HepG2 (cell line): ENCODE data around the gene NUFIP1. TPM values are rescaled to one million over a fixed set of nuclear protein-coding genes. Genes with fewer than 3 reads are reported as not detected.

Experiments used
- ATRX ChIP-seq: sonication (generic); formaldehyde crosslinking; IDR thresholded peaks from 2 replicates; pipeline ENCODE4 v1.4.0; 2020; ENCODE audit warnings: missing genetic modification reagents, borderline replicate concordance
- ETV5 ChIP-seq: IDR thresholded peaks from 2 replicates; pipeline ENCODE4 v1.6.1; 2018; ENCODE audit warnings: missing biosample characterization, missing genetic modification reagents, inconsistent platforms, borderline replicate concordance
- FOXP1 ChIP-seq, 2 experiments: fragments of 450-650 bp in 1 of 2; IDR thresholded peaks; 2 replicates each; pipeline ENCODE4 v1.6.1; 2017 to 2018; ENCODE audit warnings: antibody characterized with exemption in 1 of 2
- MBD4 ChIP-seq: IDR thresholded peaks from 2 replicates; pipeline ENCODE4 v1.6.1; 2012; ENCODE audit warnings: low read length, inconsistent platforms, borderline replicate concordance
- NFYB ChIP-seq: sonication (generic); formaldehyde crosslinking; IDR thresholded peaks from 2 replicates; pipeline ENCODE4 v1.4.0; 2020; ENCODE audit warnings: missing genetic modification reagents
- SOX6 ChIP-seq, 2 experiments: fragments of 450-650 bp in 1 of 2; sonication (generic) in 1 of 2; formaldehyde crosslinking in 1 of 2; IDR thresholded peaks; 2 replicates each; pipeline versions ENCODE4 v1.4.0 to v1.6.1; 2017 to 2020; ENCODE audit warnings: antibody characterized with exemption in 1 of 2, mild to moderate bottlenecking in 1 of 2, missing genetic modification reagents in 1 of 2
- SUZ12 ChIP-seq: fragments of 150-350 bp; IDR thresholded peaks from 2 replicates; pipeline ENCODE4 v1.6.1; 2014; ENCODE audit warnings: low read depth, low read length
- YEATS4 ChIP-seq: sonication (generic); formaldehyde crosslinking; IDR thresholded peaks from 2 replicates; pipeline ENCODE4 v1.4.0; 2020; ENCODE audit warnings: missing genetic modification reagents, borderline replicate concordance
- ZIK1 ChIP-seq: sonication (generic); formaldehyde crosslinking; IDR thresholded peaks from 2 replicates; pipeline ENCODE4 v1.5.0; 2020; ENCODE audit warnings: mild to moderate bottlenecking, low read depth, missing genetic modification reagents, borderline replicate concordance
- ZNF354B ChIP-seq: sonication (generic); formaldehyde crosslinking; IDR thresholded peaks from 2 replicates; pipeline ENCODE4 v1.8.0; 2022; ENCODE audit warnings: mild to moderate bottlenecking, missing genetic modification reagents
- ZNF781 ChIP-seq: sonication (generic); formaldehyde crosslinking; IDR thresholded peaks from 2 replicates; pipeline ENCODE4 v1.5.1; 2020; ENCODE audit warnings: borderline replicate concordance, mild to moderate bottlenecking, missing genetic modification reagents; ENCODE audit errors: not compliant biosample characterization
- ZNF839 ChIP-seq: sonication (generic); formaldehyde crosslinking; IDR thresholded peaks from 2 replicates; pipeline ENCODE4 v1.4.0; 2020; ENCODE audit warnings: missing genetic modification reagents, mild to moderate bottlenecking, borderline replicate concordance
- ZNF879 ChIP-seq: sonication (generic); formaldehyde crosslinking; IDR thresholded peaks from 2 replicates; pipeline ENCODE4 v1.8.1; 2023; ENCODE audit warnings: missing genetic modification reagents
- ZNF883 ChIP-seq: sonication (generic); formaldehyde crosslinking; IDR thresholded peaks from 2 replicates; pipeline ENCODE4 v1.5.1; 2020; ENCODE audit warnings: mild to moderate bottlenecking, missing genetic modification reagents; ENCODE audit errors: not compliant biosample characterization
- polyA plus RNA-seq, 8 experiments: library from polyadenylated mRNA; depleted of rRNA in 3 of 8; stranded (reverse) in 7 of 8; unstranded in 1 of 8; fragments of >200 nt; fragmentation: Illumina TruSeq in 4 of 8; extraction: Trizol in 4 of 8; gene quantifications; 2 replicates each; pipeline versions ENCODE4 v1.2.1 to v1.2.3, GENCODE V29; 2011 to 2016; ENCODE audit warnings: low read depth in 4 of 8, missing spikeins in 1 of 8, mixed read lengths in 1 of 8; ENCODE audit not compliant: insufficient read depth in 1 of 8
- total RNA-seq, 5 experiments: library from RNA; depleted of rRNA; stranded (reverse); fragments of >200 nt; fragmentation: Illumina TruSeq; extraction: Trizol; gene quantifications; 2 replicates each; pipeline ENCODE4 v1.2.3, GENCODE V29; 2016; ENCODE audit warnings: low read depth in 1 of 5
- TF ChIP-seq, protein P1 (sequence below): sonication (generic); formaldehyde crosslinking; IDR thresholded peaks from 2 replicates; pipeline ENCODE4 v1.4.0; 2020; ENCODE audit warnings: missing genetic modification reagents; ENCODE audit errors: not compliant biosample characterization
- TF ChIP-seq, protein P2 (sequence below): sonication (generic); formaldehyde crosslinking; IDR thresholded peaks from 2 replicates; pipeline ENCODE4 v1.5.0; 2020; ENCODE audit warnings: mild to moderate bottlenecking, missing genetic modification reagents, moderate library complexity
- TF ChIP-seq, protein P3 (sequence below): sonication (generic); formaldehyde crosslinking; IDR thresholded peaks from 2 replicates; pipeline ENCODE4 v1.4.0; 2020; ENCODE audit warnings: missing genetic modification reagents
- TF ChIP-seq, protein P4 (sequence below): sonication (generic); formaldehyde crosslinking; IDR thresholded peaks from 2 replicates; pipeline ENCODE4 v1.9.0; 2021; ENCODE audit warnings: missing genetic modification reagents, borderline replicate concordance
- TF ChIP-seq, protein P5 (sequence below): IDR thresholded peaks from 2 replicates; pipeline ENCODE4 v1.6.1; 2016; ENCODE audit warnings: missing biosample characterization, missing genetic modification reagents, low read depth

NUFIP1 gene
- total and polyA plus RNA-seq, 2 of the 13 experiments (the other 11 are each of a cell fraction or from before 2014, with no cell fraction given) = 1.9 to 10.3 TPM

DNA sequence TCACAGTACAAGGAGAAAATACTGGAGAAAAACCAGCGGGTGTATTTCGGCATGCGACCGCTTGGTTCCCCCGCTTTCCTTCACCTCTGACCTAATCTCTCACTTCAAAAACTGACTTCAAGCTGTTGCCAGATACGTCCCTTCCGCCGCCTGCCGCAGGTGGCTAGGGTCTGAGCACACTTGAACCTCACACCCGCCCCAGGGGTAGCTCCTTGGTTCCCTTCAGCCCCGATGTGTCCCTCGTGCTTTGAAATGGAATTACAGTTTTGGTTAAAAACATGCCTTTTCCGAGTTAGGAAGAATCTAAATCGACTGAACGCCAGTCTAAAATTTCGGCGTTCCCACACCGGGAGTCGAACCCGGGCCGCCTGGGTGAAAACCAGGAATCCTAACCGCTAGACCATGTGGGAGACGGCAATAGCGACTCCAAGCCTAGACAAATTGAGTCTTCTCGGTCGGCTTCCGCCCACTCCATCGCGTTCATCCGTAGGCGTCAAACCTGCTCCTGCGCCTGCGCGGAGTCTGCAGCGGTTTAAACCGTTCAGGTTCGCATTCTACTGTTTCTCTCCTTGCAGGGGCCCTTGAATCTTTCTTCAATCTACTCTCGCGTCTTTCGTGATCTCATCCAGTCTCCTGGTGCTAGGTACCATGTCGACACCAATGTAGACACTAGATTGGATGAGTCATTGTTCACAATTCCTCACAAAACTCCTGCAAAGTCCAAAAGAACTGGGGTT lies 71.5 kb downstream of the NUFIP1 start (continued):
- no peak for TF ChIP-seq MBD4
- TF ChIP-seq, protein P1, sequence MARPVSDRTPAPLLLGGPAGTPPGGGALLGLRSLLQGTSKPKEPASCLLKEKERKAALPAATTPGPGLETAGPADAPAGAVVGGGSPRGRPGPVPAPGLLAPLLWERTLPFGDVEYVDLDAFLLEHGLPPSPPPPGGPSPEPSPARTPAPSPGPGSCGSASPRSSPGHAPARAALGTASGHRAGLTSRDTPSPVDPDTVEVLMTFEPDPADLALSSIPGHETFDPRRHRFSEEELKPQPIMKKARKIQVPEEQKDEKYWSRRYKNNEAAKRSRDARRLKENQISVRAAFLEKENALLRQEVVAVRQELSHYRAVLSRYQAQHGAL = no peak
- TF ChIP-seq, protein P2, sequence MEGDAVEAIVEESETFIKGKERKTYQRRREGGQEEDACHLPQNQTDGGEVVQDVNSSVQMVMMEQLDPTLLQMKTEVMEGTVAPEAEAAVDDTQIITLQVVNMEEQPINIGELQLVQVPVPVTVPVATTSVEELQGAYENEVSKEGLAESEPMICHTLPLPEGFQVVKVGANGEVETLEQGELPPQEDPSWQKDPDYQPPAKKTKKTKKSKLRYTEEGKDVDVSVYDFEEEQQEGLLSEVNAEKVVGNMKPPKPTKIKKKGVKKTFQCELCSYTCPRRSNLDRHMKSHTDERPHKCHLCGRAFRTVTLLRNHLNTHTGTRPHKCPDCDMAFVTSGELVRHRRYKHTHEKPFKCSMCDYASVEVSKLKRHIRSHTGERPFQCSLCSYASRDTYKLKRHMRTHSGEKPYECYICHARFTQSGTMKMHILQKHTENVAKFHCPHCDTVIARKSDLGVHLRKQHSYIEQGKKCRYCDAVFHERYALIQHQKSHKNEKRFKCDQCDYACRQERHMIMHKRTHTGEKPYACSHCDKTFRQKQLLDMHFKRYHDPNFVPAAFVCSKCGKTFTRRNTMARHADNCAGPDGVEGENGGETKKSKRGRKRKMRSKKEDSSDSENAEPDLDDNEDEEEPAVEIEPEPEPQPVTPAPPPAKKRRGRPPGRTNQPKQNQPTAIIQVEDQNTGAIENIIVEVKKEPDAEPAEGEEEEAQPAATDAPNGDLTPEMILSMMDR = no peak
- 0 out of 2 replicates have a peak, but pooled peaks have one; percentile 16 for TF ChIP-seq YEATS4
- TF ChIP-seq, protein P3, sequence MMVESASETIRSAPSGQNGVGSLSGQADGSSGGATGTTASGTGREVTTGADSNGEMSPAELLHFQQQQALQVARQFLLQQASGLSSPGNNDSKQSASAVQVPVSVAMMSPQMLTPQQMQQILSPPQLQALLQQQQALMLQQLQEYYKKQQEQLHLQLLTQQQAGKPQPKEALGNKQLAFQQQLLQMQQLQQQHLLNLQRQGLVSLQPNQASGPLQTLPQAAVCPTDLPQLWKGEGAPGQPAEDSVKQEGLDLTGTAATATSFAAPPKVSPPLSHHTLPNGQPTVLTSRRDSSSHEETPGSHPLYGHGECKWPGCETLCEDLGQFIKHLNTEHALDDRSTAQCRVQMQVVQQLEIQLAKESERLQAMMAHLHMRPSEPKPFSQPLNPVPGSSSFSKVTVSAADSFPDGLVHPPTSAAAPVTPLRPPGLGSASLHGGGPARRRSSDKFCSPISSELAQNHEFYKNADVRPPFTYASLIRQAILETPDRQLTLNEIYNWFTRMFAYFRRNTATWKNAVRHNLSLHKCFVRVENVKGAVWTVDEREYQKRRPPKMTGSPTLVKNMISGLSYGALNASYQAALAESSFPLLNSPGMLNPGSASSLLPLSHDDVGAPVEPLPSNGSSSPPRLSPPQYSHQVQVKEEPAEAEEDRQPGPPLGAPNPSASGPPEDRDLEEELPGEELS (CRISPR knock-in tag) = peak; percentile 26; the same call in 1 of the 2 replicates
- TF ChIP-seq ZNF354B = no peak
- TF ChIP-seq, protein P4, sequence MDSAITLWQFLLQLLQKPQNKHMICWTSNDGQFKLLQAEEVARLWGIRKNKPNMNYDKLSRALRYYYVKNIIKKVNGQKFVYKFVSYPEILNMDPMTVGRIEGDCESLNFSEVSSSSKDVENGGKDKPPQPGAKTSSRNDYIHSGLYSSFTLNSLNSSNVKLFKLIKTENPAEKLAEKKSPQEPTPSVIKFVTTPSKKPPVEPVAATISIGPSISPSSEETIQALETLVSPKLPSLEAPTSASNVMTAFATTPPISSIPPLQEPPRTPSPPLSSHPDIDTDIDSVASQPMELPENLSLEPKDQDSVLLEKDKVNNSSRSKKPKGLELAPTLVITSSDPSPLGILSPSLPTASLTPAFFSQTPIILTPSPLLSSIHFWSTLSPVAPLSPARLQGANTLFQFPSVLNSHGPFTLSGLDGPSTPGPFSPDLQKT = no peak
- no peak; the same call in 1 of the 2 replicates for TF ChIP-seq ZNF839 (CRISPR knock-in tag)
- TF ChIP-seq ATRX = no peak
- peak; percentile 71 for TF ChIP-seq ETV5 (CRISPR knock-in tag)
- TF ChIP-seq SUZ12 = no peak
- no peak for TF ChIP-seq NFYB
- no peak for TF ChIP-seq ZNF781 (CRISPR knock-in tag)
- no peak for TF ChIP-seq ZNF879 (CRISPR knock-in tag)
- TF ChIP-seq SOX6 (IDR thresholded peaks at IDR 0.05) = no peak
- peak; percentile 78 for TF ChIP-seq SOX6 (CRISPR knock-in tag; IDR thresholded peaks at IDR 0.05)
- no peak for TF ChIP-seq ZNF883 (CRISPR knock-in tag)
- TF ChIP-seq, protein P5, sequence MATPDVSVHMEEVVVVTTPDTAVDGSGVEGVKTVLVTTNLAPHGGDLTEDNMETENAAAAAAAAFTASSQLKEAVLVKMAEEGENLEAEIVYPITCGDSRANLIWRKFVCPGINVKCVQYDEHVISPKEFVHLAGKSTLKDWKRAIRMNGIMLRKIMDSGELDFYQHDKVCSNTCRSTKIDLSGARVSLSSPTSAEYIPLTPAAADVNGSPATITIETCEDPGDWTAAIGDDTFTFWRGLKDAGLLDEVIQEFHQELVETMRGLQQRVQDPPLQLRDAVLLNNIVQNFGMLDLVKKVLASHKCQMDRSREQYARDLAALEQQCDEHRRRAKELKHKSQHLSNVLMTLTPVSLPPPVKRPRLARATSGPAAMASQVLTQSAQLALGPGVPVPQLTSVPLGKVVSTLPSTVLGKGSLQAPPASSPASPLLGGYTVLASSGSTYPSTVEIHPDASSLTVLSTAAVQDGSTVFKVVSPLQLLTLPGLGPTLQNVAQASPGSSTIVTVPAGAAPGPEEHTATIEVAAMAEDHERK (CRISPR knock-in tag) = peak; percentile 21; the same call in 1 of the 2 replicates
- TF ChIP-seq FOXP1 (IDR thresholded peaks at IDR 0.05) = no peak
- no peak for TF ChIP-seq FOXP1 (CRISPR knock-in tag; IDR thresholded peaks at IDR 0.05)
- TF ChIP-seq ZIK1 (CRISPR knock-in tag) = no peak
